ENCODE measurements around the gene ACOT4.
"Not testable (repeated sequence)": the region's sequence is repeated elsewhere in the genome, so short reads cannot be mapped to it uniquely, and the experiment has no call there.

Gene ACOT4

DNA sequence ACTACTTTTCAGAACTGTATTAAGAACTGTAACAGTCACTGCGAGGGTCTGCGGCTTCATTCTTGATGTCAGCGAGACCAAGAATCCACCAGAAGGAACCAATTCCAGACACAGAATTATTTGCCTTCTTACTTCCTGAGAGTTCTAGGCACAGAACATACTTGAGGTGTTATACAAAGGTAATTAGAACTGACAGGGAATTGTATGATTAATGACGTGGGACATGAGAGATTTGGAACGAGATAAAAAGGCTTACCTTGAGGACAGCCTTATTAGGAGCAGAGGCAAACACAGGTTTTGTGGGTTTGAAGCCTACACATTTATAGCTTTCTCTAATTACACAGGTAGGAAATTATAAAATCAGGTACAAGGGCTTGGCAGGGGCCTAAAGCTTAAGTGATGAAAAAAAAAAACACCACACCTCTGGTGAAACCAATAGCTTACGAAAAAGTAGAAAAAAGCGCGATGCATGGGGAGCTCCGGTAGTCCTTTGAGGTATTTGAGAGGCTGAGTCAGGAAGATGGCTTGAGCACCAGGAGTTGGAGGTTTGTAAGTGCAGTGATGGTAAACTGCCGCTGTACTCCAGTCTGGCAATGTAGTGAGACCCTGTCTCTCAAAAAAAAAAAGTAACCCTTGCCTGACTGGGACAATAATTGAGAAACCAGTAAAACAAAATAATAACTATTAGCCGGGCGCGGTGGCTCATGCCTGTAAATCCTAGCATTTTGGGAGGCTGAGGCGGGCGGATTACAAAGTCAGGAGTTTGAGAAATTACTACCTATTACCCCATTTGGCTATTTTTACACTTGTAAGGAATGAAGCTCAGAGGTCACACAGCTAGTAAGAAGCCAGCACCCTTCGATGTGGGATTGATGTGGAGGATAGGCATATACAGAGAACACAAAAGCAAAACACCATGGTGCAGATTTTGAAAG is 23.5 kb upstream of the ACOT4 start:
- FAIRE-seq, result no peak
- no peak for DNase-seq (ENCODE audit: insufficient read length)
- TF ChIP-seq POLR2AphosphoS5 (IDR thresholded peaks at IDR 0.05; ENCODE audit: low read depth, low read length) (no peak), POLR2A (IDR thresholded peaks at IDR 0.05; ENCODE audit: low read depth, low read length) (no peak), TAF1 (IDR thresholded peaks at IDR 0.05; ENCODE audit: borderline replicate concordance, low read depth, low read length) (no peak)

DNA sequence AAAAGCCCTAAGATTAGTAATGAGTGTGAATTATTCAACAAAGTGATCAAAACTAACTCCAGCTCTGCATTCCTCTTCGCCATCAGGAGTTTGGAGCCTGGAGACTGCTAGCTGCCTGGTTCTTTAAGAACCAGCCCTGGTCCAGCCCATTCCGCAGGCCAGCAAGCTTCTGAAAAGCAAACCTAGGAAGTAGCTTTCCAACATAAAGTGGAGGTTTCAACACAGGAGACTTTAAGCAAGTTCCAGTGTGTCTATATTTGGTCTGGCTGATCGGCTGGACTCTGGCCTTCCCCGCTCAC is 22.8 kb upstream of the ACOT4 start:
- not testable (repeated sequence) for DNase-seq (ENCODE audit: insufficient read length); FAIRE-seq

DNA sequence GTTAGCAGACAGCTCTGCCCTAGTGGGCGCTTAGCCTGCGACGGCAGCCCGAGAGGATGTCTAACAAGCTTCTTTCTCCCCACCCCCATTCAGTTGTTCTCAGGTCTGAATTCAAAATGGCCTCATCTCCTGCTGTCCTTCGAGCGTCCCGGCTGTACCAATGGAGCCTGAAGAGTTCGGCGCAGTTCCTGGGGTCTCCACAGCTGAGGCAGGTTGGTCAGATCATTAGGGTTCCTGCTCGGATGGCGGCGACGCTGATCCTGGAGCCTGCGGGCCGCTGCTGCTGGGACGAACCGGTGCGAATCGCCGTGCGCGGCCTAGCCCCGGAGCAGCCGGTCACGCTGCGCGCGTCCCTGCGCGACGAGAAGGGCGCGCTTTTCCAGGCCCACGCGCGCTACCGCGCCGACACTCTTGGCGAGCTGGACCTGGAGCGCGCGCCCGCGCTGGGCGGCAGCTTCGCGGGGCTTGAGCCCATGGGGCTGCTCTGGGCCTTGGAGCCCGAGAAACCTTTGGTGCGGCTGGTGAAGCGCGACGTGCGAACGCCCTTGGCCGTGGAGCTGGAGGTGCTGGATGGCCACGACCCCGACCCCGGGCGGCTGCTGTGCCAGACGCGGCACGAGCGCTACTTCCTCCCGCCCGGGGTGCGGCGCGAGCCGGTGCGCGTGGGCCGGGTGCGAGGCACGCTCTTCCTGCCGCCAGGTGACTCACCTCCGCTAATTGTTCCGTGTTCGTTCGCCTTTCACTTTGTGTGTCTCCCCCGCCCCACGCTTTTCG is 22.3 kb upstream of the ACOT4 start, which contains the start of gene ACOT2:
Gene ACOT2, plus strand, starts transcription at position 29 of the 774 bp plus-strand sequence. Its CDS starts 28 bp downstream, at position 57.
- DNase-seq (ENCODE audit: insufficient read length), result peak; percentile 59
- FAIRE-seq, result peak; percentile 95
- TF ChIP-seq POLR2AphosphoS5 (IDR thresholded peaks at IDR 0.05; ENCODE audit: low read depth, low read length), result peak; percentile 66; the same call in 1 of the 2 replicates
- peak; percentile 74; the same call in 1 of the 2 replicates for TF ChIP-seq POLR2A (IDR thresholded peaks at IDR 0.05; ENCODE audit: low read depth, low read length)
- peak; percentile 55; the same call in 1 of the 2 replicates for TF ChIP-seq TAF1 (IDR thresholded peaks at IDR 0.05; ENCODE audit: borderline replicate concordance, low read depth, low read length)

DNA sequence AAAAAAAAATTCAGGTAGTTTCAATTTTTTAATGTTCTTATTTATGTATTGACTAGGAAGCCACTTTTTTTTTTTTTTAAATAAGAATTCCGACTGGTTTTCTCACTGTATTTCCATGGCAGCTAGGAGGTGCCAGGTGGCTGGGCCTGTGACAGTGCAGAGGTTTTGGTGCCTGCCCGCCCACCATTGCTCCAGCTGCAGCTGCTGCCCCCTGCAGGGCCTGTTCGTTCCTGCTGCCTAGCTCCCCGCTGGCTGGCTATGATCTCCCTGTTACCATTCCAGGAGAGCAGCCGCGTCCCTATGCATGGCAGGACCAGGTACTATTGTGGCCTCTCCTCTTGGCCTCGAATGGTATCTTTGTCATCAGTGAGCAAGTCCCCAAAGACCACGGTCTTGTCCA is 20.8 kb upstream of the ACOT4 start:
- peak; percentile 56 for FAIRE-seq
- DNase-seq (ENCODE audit: insufficient read length), result not testable (repeated sequence)

DNA sequence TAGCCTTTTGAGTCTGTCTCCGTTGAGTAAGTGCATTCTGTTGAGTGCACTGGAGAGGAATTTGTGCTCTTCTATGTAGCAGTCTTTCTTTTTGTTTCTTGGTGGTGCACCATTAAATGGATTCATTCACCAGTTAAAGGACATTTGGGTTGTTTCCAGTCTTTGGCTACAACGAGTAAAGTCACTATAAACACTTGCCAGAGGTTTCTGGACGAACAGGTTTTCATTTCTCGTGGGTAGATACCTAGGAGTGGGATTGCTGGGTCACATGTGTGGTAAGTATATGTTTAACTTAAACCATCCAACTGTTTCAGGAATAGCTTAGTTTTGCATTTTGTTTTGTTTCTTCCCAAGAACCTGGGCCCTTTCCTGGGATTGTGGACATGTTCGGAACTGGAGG is 18.6 kb upstream of the ACOT4 start:
- DNase-seq (ENCODE audit: insufficient read length); FAIRE-seq: not testable (repeated sequence)

DNA sequence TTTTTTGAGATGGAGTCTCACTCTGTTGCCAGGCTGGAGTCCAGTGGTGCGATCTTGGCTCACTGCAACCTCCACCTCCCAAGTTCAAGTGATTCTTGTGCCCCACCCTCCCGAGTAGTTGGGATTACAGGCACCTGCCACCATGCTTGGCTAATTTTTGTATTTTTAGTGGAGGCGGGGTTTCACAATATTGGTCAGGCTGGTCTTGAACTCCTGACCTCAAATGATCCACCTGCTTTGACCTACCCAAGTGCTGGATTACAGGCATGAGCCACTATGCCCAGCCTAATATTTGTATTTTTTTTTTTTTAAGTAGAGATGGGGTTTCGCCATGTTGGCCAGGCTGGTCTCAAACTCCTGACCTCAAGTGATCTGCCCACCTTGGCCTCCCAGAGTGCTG is 17.9 kb upstream of the ACOT4 start:
- DNase-seq (ENCODE audit: insufficient read length); FAIRE-seq: not testable (repeated sequence)

DNA sequence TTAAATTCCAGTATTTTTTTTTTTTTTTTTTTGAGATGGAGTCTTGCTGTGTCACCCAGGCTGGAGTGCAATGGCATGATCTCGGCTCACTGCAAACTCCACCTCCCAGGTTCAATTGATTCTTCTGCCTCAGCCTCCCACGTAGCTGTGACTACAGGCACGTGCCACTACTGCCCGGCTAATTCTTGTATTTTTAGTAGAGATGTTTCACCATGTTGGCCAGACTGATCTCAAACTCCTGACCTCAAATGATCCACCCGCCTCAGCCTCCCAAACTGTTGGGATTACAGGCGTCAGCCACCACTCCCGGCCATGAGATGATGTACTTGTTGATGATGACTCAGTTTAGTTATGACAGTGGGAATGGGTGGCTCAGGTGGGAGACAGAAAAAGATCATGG is 17.4 kb upstream of the ACOT4 start:
- not testable (repeated sequence) for FAIRE-seq; DNase-seq (ENCODE audit: insufficient read length)

DNA sequence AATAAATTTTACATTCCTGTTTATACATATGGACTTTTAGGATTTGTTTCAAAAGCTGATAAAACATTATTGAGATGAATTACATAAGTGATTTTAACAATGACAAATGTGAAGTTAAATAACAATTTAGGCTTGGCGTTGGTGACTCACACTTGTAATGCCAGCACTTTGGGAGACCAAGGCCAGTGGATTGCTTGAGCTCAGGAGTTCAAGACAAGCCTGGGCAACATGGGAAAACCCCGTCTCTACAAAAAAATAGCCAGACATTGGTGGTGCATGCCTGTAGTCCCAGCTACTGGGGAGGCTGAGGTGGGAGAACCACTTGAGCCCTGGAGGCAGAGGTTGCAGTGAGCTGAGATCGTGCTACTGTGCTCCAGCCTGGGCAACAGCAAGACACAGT is 15.3 kb upstream of the ACOT4 start:
- no peak for FAIRE-seq
- TF ChIP-seq POLR2A (IDR thresholded peaks at IDR 0.05; ENCODE audit: low read depth, low read length), result no peak
- TF ChIP-seq TAF1 (IDR thresholded peaks at IDR 0.05; ENCODE audit: borderline replicate concordance, low read depth, low read length), result no peak
- TF ChIP-seq POLR2AphosphoS5 (IDR thresholded peaks at IDR 0.05; ENCODE audit: low read depth, low read length), result no peak

DNA sequence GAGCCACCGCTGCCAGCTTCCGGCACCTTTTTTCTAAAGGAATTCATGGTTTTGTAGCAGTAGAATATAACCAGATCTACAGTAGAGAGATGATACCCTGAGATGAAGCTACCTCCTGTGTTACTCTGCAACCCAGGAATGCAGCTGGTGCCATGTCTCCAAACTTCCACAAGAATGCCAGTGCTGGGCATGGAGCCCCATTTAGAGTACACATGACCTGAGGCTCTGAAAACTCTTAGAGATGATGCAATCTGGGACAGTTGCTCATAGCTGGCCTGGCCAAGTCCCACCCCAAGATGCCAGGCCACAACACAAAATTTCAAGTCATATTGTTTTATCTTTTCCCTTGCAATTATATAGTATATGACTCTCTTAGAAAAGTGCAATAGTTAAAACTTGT is 14.5 kb upstream of the ACOT4 start:
- FAIRE-seq; DNase-seq (ENCODE audit: insufficient read length): not testable (repeated sequence)

More for the DNA sequence above, 15.3 kb upstream of the ACOT4 start:
- no peak for DNase-seq (ENCODE audit: insufficient read length)

DNA sequence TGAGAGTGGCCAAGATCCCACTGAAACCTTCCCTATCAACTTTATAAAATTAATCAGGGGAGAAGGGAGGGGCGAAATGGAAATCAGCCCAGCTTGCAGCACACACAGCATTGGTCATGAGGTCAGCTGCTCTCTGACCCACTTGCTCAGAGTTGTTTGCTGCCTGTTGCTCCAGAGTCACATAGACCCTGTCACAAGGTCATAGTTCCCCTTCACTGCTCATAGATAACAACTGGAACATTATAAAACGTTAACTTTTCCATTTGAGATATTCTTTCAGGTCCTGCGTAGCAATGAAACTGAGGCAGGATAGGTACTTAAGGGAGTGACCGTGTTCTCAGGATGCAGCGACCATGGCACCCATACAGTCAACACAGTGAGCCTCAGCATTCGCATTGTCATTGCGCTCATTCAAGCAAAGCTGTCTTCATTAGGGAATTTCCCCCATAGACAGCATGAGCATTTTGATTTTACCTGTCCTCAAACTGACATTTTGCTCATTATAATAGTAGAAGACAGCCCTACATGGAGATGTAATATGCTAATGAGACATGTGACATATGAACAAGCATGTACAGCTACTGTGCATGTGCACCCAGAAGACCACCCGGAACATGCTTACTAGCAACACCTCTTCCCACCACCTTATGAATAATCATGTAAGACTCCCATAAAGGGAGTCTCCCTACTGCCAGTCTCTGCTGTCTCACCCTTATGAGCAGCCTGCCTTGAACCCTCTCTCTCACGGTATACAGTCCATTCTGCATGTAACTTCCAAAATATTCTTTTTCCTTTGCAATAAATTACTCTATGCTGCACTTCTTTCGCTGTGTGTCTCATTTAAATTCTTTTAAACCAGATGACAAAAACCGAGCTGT is 9.3 kb upstream of the ACOT4 start:
- peak; percentile 98 for FAIRE-seq
- not testable (repeated sequence) for DNase-seq (ENCODE audit: insufficient read length)

DNA sequence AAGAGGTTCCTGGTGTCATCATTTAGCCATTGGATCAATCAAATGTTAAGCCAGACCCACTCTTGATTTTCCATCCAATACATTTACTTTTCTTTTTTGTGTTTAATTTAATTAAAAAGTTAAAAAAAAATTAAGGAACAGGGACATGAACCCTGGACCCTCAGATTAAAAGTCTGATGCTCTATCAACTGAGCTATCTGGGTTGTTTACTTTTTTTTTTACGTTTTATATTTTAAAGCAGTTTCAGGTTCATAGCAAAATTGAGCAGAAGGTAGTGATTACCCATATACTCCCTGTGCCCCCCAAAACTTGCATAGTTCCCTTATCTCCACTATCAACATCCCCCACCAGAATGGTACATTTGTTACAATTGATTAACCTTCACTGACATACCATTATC is 3.0 kb upstream of the ACOT4 start:
- DNase-seq (ENCODE audit: insufficient read length), result no peak
- no peak for TF ChIP-seq POLR2A (IDR thresholded peaks at IDR 0.05; ENCODE audit: low read depth, low read length)
- FAIRE-seq, result no peak

DNA sequence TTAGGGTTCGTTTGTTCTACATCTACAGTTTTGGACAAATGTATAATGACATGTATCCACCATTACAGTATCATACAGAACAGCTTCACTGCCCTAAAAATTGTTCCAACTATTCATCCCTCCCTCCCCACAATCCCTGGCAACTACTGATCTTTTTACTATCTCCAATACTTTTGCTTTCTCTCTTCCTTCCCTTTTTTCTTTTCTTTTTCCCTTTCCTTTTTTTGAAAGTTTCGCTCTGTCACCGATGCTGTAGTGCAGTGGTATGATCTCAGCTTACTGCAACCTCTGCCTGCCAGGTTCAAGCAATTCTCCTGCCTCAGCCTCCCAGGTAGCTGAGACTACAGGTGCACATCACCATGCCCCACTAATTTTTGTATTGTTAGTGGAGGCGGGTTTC is 2.6 kb upstream of the ACOT4 start:
- TF ChIP-seq TAF1 (IDR thresholded peaks at IDR 0.05; ENCODE audit: borderline replicate concordance, low read depth, low read length), result no peak
- no peak for TF ChIP-seq POLR2A (IDR thresholded peaks at IDR 0.05; ENCODE audit: low read depth, low read length)
- no peak for TF ChIP-seq POLR2AphosphoS5 (IDR thresholded peaks at IDR 0.05; ENCODE audit: low read depth, low read length)
- FAIRE-seq, result no peak

DNA sequence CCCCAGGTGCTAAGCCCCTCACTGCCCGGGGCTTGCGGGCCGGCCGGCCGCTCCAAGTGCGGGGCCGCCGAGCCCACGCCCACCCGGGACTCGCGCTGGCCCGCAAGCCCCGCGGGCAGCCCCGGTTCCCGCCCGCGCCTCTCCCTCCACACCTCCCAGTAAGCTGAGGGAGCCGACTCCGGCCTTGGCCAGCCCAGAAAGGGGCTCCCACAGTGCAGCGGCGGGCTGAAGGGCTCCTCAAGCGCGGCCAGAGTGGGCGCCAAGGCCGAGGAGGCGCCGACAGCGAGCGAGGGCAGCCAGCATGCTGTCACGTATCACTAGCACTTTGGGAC is 1.0 kb upstream of the ACOT4 start:
- not testable (repeated sequence) for DNase-seq (ENCODE audit: insufficient read length); FAIRE-seq

More for the DNA sequence above, 2.6 kb upstream of the ACOT4 start:
- DNase-seq (ENCODE audit: insufficient read length), result no peak

All from GM12892 (cell line).